GM12874 (cell line): ENCODE data around the gene ZBTB38.

Experiments used
- CTCF ChIP-seq: IDR thresholded peaks from 2 replicates; pipeline ENCODE4 v1.5.1; 2011; ENCODE audit warnings: low read depth, mild to moderate bottlenecking, control low read depth, low read length, moderate library complexity; ENCODE audit not compliant: insufficient read depth

The ZBTB38 gene

GRCh38 chr3:141394560-141394959 lies 26.3 kb downstream of the ZBTB38 start:
- no peak for TF ChIP-seq CTCF

GRCh38 chr3:141395005-141395589 lies 26.8 kb downstream of the ZBTB38 start:
- no peak for TF ChIP-seq CTCF

- no peak for TF ChIP-seq CTCF
These were observed 29.7 kb downstream of the ZBTB38 start for GRCh38 chr3:141397996-141398395.

GRCh38 chr3:141399200-141399599 lies 30.9 kb downstream of the ZBTB38 start:
- no peak for TF ChIP-seq CTCF

GRCh38 chr3:141400073-141400971 lies 32.0 kb downstream of the ZBTB38 start:
- TF ChIP-seq CTCF: no peak

GRCh38 chr3:141401095-141401494 lies 32.8 kb downstream of the ZBTB38 start:
- no peak for TF ChIP-seq CTCF

GRCh38 chr3:141401573-141402475 lies 33.5 kb downstream of the ZBTB38 start:
- no peak for TF ChIP-seq CTCF
